Thymus (tissue), 11 donors: Measurements from ENCODE around the gene SMPD1. TPM values are rescaled to one million over a fixed set of nuclear protein-coding genes. Genes with fewer than 3 reads are reported as not detected.

Source experiments
- DNase-seq, 9 donors: peaks; one replicate each; pipeline ENCODE4 v3.0.0-alpha.2; 2013; ENCODE audit warnings: low spot score in 9 of 9, low read depth in 6 of 9, missing footprints in 1 of 9
- H3K27ac ChIP-seq, 2 donors: one replicate each; pipeline ENCODE4 v1.5.1; 2013; ENCODE audit warnings: control low read depth in 1 of 2, low read depth in 1 of 2, low read length in 1 of 2, mild to moderate bottlenecking in 1 of 2, moderate library complexity in 1 of 2
- H3K27me3 ChIP-seq, 2 donors: one replicate each; pipeline ENCODE4 v1.5.1; 2013; ENCODE audit warnings: low read length in 1 of 2; ENCODE audit not compliant: control insufficient read depth in 2 of 2, insufficient read depth in 1 of 2
- H3K36me3 ChIP-seq, 2 donors: one replicate each; pipeline ENCODE4 v1.5.1; 2013; ENCODE audit warnings: low read length in 1 of 2, mild to moderate bottlenecking in 1 of 2, moderate library complexity in 1 of 2; ENCODE audit not compliant: control insufficient read depth in 2 of 2, insufficient read depth in 2 of 2
- H3K4me1 ChIP-seq, 2 donors: one replicate each; pipeline ENCODE4 v1.5.1; 2013; ENCODE audit warnings: low read length in 2 of 2; ENCODE audit not compliant: control insufficient read depth in 2 of 2, insufficient read depth in 2 of 2
- H3K4me3 ChIP-seq, 2 donors: one replicate each; pipeline ENCODE4 v1.5.1; 2013; ENCODE audit warnings: low read length in 2 of 2, control low read depth in 1 of 2, mild to moderate bottlenecking in 1 of 2
- H3K9me3 ChIP-seq, 2 donors: one replicate each; pipeline ENCODE4 v1.5.1; 2013; ENCODE audit warnings: low read length in 1 of 2, mild to moderate bottlenecking in 1 of 2; ENCODE audit not compliant: control insufficient read depth in 2 of 2, insufficient read depth in 1 of 2
- WGBS: extraction: QIAGEN DNeasy Blood & Tissue Kit; methylation state at CpG from one replicate; pipeline ENCODE4 v1.1.7; 2013; 5-methylcytosine and 5-hydroxymethylcytosine counted together
- polyA plus RNA-seq: library from polyadenylated mRNA; stranded (reverse); fragments of 200-250 nt; gene quantifications from one replicate; pipeline ENCODE4 v1.2.3, GENCODE V29; 2013
- total RNA-seq: library from RNA; stranded (reverse); fragments of 120-200 nt; gene quantifications from one replicate; pipeline ENCODE4 v1.2.4, GENCODE V29; 2013
- donor health status: healthy.

Gene SMPD1
- total and polyA plus RNA-seq, 2 donors: 17.4 to 68.8 TPM

DNA sequence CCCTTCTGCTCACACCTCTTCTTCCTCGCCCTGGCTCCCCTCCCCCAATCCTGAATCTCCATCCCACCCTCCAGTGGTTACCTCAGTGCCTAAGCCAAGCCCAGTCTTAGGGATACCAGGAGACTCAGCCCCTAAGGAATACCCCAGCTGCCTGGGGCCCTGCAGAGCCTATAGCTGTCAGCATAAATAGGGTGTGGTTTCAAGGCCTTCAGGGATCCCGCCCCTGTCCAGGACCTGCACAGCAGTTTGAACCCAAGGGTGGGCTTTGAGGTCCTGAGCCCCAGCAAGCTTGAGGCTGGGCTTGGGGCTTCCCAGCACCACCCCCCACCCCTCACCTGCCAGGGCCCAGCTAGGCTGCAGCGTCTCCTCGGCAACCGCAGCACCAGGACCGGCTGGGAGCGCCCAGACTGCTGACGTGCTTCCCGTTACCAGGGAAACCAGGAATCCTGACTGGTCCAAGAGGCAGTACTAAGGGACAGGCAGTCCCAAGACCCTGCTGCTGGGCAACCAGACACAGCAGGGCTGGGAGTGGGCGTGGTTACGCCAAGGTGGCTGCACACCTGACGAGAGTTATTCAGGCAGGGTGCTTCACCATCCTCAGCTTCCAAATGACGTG lies 14.9 kb downstream of the SMPD1 start:
- H3K36me3 ChIP-seq: peaks cover 15 to 18% of the 10 kb centered on the region in 2 donors
- peak overlapping the region; percentile 98 for H3K27ac ChIP-seq
- WGBS: 96% methylated on average over 13 of the region's 13 CpGs
- H3K27me3 ChIP-seq: no peaks in the 10 kb centered on the region
- peaks cover 0 to 1% of the 10 kb centered on the region in 2 donors for H3K9me3 ChIP-seq
- peak overlapping the region in 1 of 2 donors; percentile 14 for H3K4me3 ChIP-seq
- DNase-seq: no peak
- H3K4me1 ChIP-seq: peaks cover 56 to 63% of the 10 kb centered on the region in 2 donors

DNA sequence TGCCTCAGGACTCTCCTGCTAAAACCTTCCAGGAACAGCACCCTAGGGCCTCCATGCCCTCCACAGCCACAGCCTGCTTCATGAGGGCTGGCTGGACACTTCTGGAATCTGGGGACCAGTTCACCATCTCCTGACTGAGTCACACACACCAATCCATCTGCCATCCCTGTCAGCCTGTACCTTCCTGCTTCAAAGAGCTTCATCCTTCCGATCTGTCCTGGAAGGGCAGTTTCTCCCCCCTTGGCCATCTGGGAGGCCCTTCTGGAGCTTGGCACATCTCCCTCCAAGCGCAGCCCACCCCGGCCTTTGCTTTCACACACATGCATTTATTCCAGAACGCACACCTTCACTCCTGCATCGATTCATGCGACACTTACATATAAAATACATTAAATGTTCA lies 15.6 kb downstream of the SMPD1 start:
- H3K4me1 ChIP-seq: peaks cover 51 to 56% of the 10 kb centered on the region in 2 donors
- no peaks in the 10 kb centered on the region for H3K27me3 ChIP-seq
- no peak overlapping the region for H3K27ac ChIP-seq
- peaks cover 0 to 1% of the 10 kb centered on the region in 2 donors for H3K9me3 ChIP-seq
- H3K4me3 ChIP-seq: no peak overlapping the region
- peaks cover 17 to 24% of the 10 kb centered on the region in 2 donors for H3K36me3 ChIP-seq
- DNase-seq: no peak
- WGBS: 97% methylated on average over 6 of the region's 6 CpGs

DNA sequence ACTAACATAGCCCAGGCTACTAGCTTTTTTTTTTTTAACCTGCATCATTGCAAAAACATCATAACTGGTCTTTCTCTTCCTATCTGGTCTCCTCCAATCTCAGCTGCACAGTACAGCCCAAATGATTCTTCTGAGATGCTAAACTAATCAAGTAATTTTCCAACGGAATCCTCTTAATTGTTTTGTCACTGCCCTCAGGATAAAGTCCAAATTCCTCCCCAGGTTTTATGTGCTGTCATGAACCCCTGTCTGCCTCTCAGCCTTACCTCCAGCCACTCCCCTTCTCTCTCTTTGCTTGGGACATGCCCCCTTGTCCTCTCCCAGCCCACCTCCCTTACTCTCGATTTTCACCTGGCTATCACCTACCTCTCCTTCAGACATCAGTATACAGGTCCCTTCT lies 16.1 kb downstream of the SMPD1 start:
- WGBS: 85% methylated on average over 2 of the region's 2 CpGs
- H3K36me3 ChIP-seq: peaks cover 20 to 25% of the 10 kb centered on the region in 2 donors
- no peak overlapping the region for H3K27ac ChIP-seq
- H3K9me3 ChIP-seq: peaks cover 0 to 1% of the 10 kb centered on the region in 2 donors
- no peaks in the 10 kb centered on the region for H3K27me3 ChIP-seq
- no peak overlapping the region for H3K4me3 ChIP-seq
- peaks cover 46 to 50% of the 10 kb centered on the region in 2 donors for H3K4me1 ChIP-seq
- no peak for DNase-seq

DNA sequence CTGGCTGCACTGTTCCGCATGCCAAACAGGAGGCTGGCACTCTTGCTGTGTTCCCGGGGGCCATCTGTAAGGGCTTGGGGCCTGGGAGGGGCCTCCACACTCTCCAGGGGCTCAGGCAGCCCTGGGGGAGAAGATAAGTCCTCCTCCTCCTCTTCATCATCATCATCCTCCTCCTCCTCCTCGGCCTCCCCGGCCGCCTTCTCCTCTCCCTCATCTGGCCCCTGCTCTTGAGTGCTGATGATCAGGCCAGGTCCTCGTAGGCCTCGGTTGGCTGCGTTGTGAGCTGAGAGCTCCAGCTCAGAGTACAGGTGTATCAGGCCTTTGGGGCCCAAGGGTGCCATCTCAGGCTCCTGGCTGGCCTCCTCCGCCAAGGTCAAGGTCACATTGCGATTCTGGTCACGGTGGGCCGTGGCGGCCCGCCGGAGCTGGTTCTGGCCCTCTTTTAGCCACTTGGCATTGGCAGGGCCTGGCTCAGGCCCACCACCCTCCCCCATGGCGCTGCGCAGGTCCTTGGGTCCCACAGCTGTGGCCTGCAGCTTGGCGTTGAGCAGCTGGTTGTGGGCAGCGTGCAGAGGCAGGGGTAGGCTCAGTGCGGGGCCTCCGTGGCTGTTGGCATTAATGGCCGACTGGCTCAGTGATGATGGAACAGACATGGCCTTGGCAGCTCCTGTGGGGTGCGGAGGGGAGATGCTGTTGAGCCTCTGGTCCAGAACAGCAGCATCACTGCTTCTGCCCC lies 20.6 kb downstream of the SMPD1 start:
- Histone ChIP-seq H3K4me3 (no peak overlapping the region), H3K27me3 (no peaks in the 10 kb centered on the region), H3K9me3 (peaks cover 0 to 3% of the 10 kb centered on the region in 2 donors), H3K4me1 (peaks cover 27 to 41% of the 10 kb centered on the region in 2 donors), H3K27ac (no peak overlapping the region), H3K36me3 (peaks cover 20 to 30% of the 10 kb centered on the region in 2 donors)
- WGBS: 98% methylated on average over 23 of the region's 23 CpGs
- DNase-seq: no peak

DNA sequence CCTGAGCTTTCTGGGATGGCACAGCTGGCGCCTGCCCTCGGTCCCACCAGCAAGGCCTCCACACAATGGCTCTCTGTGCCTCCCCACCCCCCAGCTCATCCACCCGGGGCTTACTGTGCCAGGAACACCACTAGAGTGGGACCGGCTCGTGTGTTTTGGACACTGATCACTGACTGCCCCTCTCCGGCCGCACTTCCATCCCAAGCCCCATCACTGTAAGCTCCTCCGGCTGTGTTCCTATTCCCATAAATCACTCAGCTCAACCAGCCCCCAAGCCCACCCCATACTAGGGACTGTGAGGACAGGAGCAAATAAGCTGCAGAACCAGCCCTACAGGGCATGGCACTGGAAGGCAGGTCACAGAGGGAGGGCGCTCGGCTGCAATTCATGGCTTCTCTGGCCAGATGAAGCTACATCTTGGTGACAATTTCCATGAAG lies 21.3 kb downstream of the SMPD1 start:
- Histone ChIP-seq H3K9me3 (peaks cover 0 to 3% of the 10 kb centered on the region in 2 donors), H3K4me1 (peaks cover 28 to 40% of the 10 kb centered on the region in 2 donors), H3K27me3 (no peaks in the 10 kb centered on the region), H3K4me3 (no peak overlapping the region), H3K36me3 (peaks cover 20 to 30% of the 10 kb centered on the region in 2 donors), H3K27ac (no peak overlapping the region)
- 96% methylated on average over 10 of the region's 10 CpGs for WGBS
- no peak for DNase-seq

DNA sequence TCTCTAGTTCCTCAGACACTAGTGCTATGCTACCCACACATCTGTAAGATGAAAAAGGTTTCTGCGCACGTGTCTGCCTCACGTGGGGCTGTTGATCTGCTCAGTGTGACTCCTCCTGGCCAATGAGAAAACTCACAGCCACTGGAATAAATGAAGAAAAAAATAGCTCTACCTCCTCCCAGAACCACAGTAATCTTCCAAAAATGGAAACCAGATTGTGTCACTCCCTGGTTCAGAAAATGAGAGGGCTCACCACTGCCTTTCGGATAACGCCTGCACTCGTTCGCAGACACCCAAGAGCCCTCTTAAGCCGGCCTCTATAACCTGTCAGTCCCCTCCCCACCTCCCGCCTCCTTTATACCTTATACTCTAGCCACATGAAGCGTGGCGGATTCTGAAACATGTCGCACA lies 23.5 kb downstream of the SMPD1 start:
- Histone ChIP-seq H3K9me3 (peaks cover 0 to 3% of the 10 kb centered on the region in 2 donors), H3K27ac (peak overlapping the region; percentile 66 to 82), H3K4me1 (peaks cover 35 to 42% of the 10 kb centered on the region in 2 donors), H3K4me3 (no peak overlapping the region), H3K36me3 (peaks cover 16 to 30% of the 10 kb centered on the region in 2 donors), H3K27me3 (peaks cover 0 to 18% of the 10 kb centered on the region in 2 donors)
- WGBS: 78% methylated on average over 12 of the region's 12 CpGs
- DNase-seq: peak in 4 of 9 donors; percentile 54 to 83 (median 60)

DNA sequence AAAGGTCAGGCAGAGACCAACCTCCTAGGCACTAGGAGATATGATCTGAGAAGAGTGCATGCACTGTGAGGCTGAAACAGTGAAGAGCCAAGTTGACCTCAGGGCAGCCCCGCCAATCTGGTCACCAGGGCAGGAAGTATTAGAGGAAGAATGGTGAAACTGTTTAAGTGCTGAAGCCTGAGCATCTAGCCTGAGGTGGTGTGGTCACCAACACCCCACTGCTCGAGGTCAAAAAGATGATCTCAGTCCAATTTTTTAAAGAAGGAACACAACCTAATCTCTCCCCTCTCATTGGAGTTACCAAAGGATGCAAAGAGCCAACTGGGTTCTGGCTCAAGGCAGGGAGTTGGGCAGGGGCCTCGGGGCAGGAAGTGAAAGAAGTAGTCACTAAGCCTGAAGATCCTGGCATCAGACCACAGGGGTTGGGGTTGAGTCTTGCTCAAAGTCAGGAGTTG lies 24.6 kb downstream of the SMPD1 start:
- Histone ChIP-seq H3K27ac (peak overlapping the region in 1 of 2 donors; percentile 54), H3K4me1 (peaks cover 39 to 48% of the 10 kb centered on the region in 2 donors), H3K36me3 (peaks cover 15 to 20% of the 10 kb centered on the region in 2 donors), H3K9me3 (peaks cover 0 to 3% of the 10 kb centered on the region in 2 donors), H3K27me3 (peaks cover 0 to 27% of the 10 kb centered on the region in 2 donors), H3K4me3 (no peak overlapping the region)
- DNase-seq: no peak
- 79% methylated on average over 3 of the region's 3 CpGs for WGBS

DNA sequence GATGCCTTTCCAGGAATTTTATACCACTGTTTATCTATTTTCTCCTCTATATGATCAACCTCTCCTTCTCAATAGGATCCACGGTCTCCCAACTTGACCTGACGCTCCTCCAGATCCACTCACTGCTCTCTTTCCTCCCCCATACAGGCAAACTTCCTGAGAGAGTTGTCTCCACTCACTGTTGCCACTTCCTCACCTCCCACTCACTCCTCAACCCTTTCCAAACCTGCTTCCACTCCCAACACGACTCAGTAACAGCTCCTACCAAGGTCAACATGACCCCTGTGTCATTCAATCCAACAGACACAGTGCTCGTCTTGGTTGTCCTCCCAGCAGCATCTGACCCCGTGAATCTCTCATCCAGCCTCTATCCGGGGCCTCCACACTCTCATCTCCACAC lies 25.5 kb downstream of the SMPD1 start:
- no peak overlapping the region for H3K4me3 ChIP-seq
- H3K27me3 ChIP-seq: peaks cover 3 to 36% of the 10 kb centered on the region in 2 donors
- no peak overlapping the region for H3K27ac ChIP-seq
- no peak for DNase-seq
- peaks cover 7 to 11% of the 10 kb centered on the region in 2 donors for H3K36me3 ChIP-seq
- 91% methylated on average over 6 of the region's 6 CpGs for WGBS
- peaks cover 41 to 49% of the 10 kb centered on the region in 2 donors for H3K4me1 ChIP-seq
- peaks cover 0 to 3% of the 10 kb centered on the region in 2 donors for H3K9me3 ChIP-seq
